HepG2 (cell line): ENCODE data around the gene PSMB2. TPM values are rescaled to one million over a fixed set of nuclear protein-coding genes. Genes with fewer than 3 reads are reported as not detected.

ENCODE experiments used
- ATAC-seq: fragments of 200-7000 bp; cut with Tn5 transposase; 3 replicates; pipeline ENCODE4 v1.9.1; 2020; ENCODE audit warnings: mild to moderate bottlenecking, moderate library complexity
- BruUV-seq: library from RNA; stranded (reverse); fragments of 400-500 nt; replicated peaks from 2 replicates; lab custom pipeline; 2021; lab: Mats Ljungman, UMichigan
- CTCF ChIA-PET: fragments of 300-600 bp; formaldehyde crosslinking; extraction: SDS; loops from one replicate; lab custom pipeline; 2021; ENCODE audit warnings: low total read pairs, inconsistent platforms, low intra/inter-chr PET ratio; lab: Yijun Ruan, JAX
- POLR2A ChIA-PET: fragments of 350-600 bp; sonication (Branson Sonifier 250); formaldehyde crosslinking; loops from one replicate; lab custom pipeline; 2020; ENCODE audit warnings: antibody characterized with exemption, inconsistent platforms; lab: Yijun Ruan, JAX
- DNase-seq: peaks from one replicate; pipeline ENCODE4 v3.0.0-alpha.2; 2015; ENCODE audit warnings: low spot score
- FAIRE-seq: peaks from 3 replicates; lab custom pipeline; 2011; peaks lifted over from hg19 to GRCh38; lab: Jason Lieb, UNC
- H2AFZ ChIP-seq: one replicate; pipeline ENCODE4 v1.6.1; 2011; ENCODE audit warnings: low read length, inconsistent platforms
- H3K27ac ChIP-seq: fragments of 300-600 bp; 3 replicates; pipeline ENCODE4 v1.8.0; 2011; ENCODE audit warnings: mixed run types, mild to moderate bottlenecking, mixed read lengths, low read length, inconsistent platforms; ENCODE audit not compliant: insufficient read depth; ENCODE audit errors: extremely low read length
- H3K27me3 ChIP-seq, 2 experiments: fragments of 200-600 bp in 1 of 2; 2 replicates in 1 of 2; 3 replicates in 1 of 2; pipeline versions ENCODE4 v1.6.0 to v1.8.0; 2011; ENCODE audit warnings: low read length in 2 of 2, mild to moderate bottlenecking in 2 of 2, moderate library complexity in 2 of 2, inconsistent platforms in 1 of 2; ENCODE audit not compliant: insufficient read depth in 2 of 2, control insufficient read depth in 1 of 2
- H3K36me3 ChIP-seq, 2 experiments: fragments of 200-600 bp in 1 of 2; replicated peaks in 1 of 2; 2 replicates in 1 of 2; 3 replicates in 1 of 2; pipeline versions ENCODE4 v1.5.1 to v1.8.0; 2011; ENCODE audit warnings: low read length in 2 of 2, inconsistent platforms in 1 of 2; ENCODE audit not compliant: insufficient read depth in 2 of 2, control insufficient read depth in 1 of 2
- H3K4me1 ChIP-seq: 2 replicates; pipeline ENCODE4 v1.5.1; 2012; ENCODE audit warnings: low read length, inconsistent platforms; ENCODE audit not compliant: insufficient read depth
- H3K4me2 ChIP-seq: 2 replicates; pipeline ENCODE4 v1.6.0; 2011; ENCODE audit warnings: low read depth, low read length, inconsistent platforms
- H3K4me3 ChIP-seq, 3 experiments: fragments of 200-600 bp in 1 of 3; sonication (generic), shearing (Covaris generic) in 1 of 3; replicated peaks in 1 of 3; 2 replicates each; pipeline ENCODE4 v1.5.1; 2011 to 2016; ENCODE audit warnings: low read length in 3 of 3, inconsistent platforms in 2 of 3, low read depth in 2 of 3, mild to moderate bottlenecking in 2 of 3, control low read depth in 1 of 3, mixed read lengths in 1 of 3; ENCODE audit not compliant: insufficient read depth in 1 of 3
- H3K79me2 ChIP-seq: one replicate; pipeline ENCODE4 v1.6.1; 2011; ENCODE audit warnings: low read length, inconsistent platforms; ENCODE audit not compliant: insufficient read depth
- H3K9ac ChIP-seq: 2 replicates; pipeline ENCODE4 v1.6.0; 2011; ENCODE audit warnings: mild to moderate bottlenecking, low read depth, low read length, inconsistent platforms; ENCODE audit not compliant: insufficient read depth
- H3K9me3 ChIP-seq: 2 replicates; pipeline ENCODE4 v1.5.1; 2012; ENCODE audit warnings: mild to moderate bottlenecking, low read length
- H4K20me1 ChIP-seq: 2 replicates; pipeline ENCODE4 v1.6.0; 2011; ENCODE audit warnings: inconsistent platforms, mild to moderate bottlenecking, low read length, moderate library complexity; ENCODE audit not compliant: insufficient read depth
- AKAP8 ChIP-seq: sonication (generic); formaldehyde crosslinking; IDR thresholded peaks from 2 replicates; pipeline ENCODE4 v1.5.1; 2020; ENCODE audit warnings: mild to moderate bottlenecking, missing genetic modification reagents
- BRD4 ChIP-seq: sonication (generic); formaldehyde crosslinking; IDR thresholded peaks from 2 replicates; pipeline ENCODE4 v1.4.0; 2020; ENCODE audit warnings: missing genetic modification reagents
- FOXP1 ChIP-seq, 2 experiments: fragments of 450-650 bp in 1 of 2; IDR thresholded peaks; 2 replicates each; pipeline ENCODE4 v1.6.1; 2017 to 2018; ENCODE audit warnings: antibody characterized with exemption in 1 of 2
- GTF2F1 ChIP-seq: fragments of 150-350 bp; IDR thresholded peaks from 2 replicates; pipeline ENCODE4 v1.6.1; 2014; ENCODE audit warnings: low read length
- KDM4B ChIP-seq: sonication (generic); formaldehyde crosslinking; IDR thresholded peaks from 2 replicates; pipeline ENCODE4 v1.4.0; 2020; ENCODE audit warnings: missing genetic modification reagents
- MATR3 ChIP-seq: sonication (generic); formaldehyde crosslinking; IDR thresholded peaks from 2 replicates; pipeline ENCODE4 v1.4.0; 2020; ENCODE audit warnings: missing genetic modification reagents
- ZNF30 ChIP-seq: sonication (generic); formaldehyde crosslinking; IDR thresholded peaks from 2 replicates; pipeline ENCODE4 v1.5.0; 2020; ENCODE audit warnings: mild to moderate bottlenecking, missing genetic modification reagents
- WGBS: methylation state at CpG from one replicate; pipeline ENCODE4 v1.1.6; 2017; ENCODE audit warnings: low lambda C conversion rate; 5-methylcytosine and 5-hydroxymethylcytosine counted together
- in situ Hi-C: cut with HindIII; loops from 2 replicates; pipeline ENCODE4 v1.10.0; 2017; ENCODE audit warnings: low pct_unique_long_range_greater_than_20kb; ENCODE audit not compliant: extremely low pct_ligation_motif_present
- intact Hi-C: fragments of 100-400 bp; cut with micrococcal nuclease; formaldehyde crosslinking; loops from one replicate; pipeline ENCODE4 v1.10.0; 2022; ENCODE audit not compliant: unreplicated experiment
- polyA plus RNA-seq, 8 experiments: library from polyadenylated mRNA; depleted of rRNA in 3 of 8; stranded (reverse) in 7 of 8; unstranded in 1 of 8; fragments of >200 nt; fragmentation: Illumina TruSeq in 4 of 8; extraction: Trizol in 4 of 8; gene quantifications; 2 replicates each; pipeline versions ENCODE4 v1.2.1 to v1.2.3, GENCODE V29; 2011 to 2016; ENCODE audit warnings: low read depth in 4 of 8, missing spikeins in 1 of 8, mixed read lengths in 1 of 8; ENCODE audit not compliant: insufficient read depth in 1 of 8
- total RNA-seq, 5 experiments: library from RNA; depleted of rRNA; stranded (reverse); fragments of >200 nt; fragmentation: Illumina TruSeq; extraction: Trizol; gene quantifications; 2 replicates each; pipeline ENCODE4 v1.2.3, GENCODE V29; 2016; ENCODE audit warnings: low read depth in 1 of 5
- TF ChIP-seq, protein P1 (sequence below): sonication (generic); formaldehyde crosslinking; IDR thresholded peaks from 2 replicates; pipeline ENCODE4 v1.4.0; 2020; ENCODE audit warnings: missing genetic modification reagents
- TF ChIP-seq, protein P2 (sequence below): sonication (generic); formaldehyde crosslinking; IDR thresholded peaks from 2 replicates; pipeline ENCODE4 v1.8.0; 2022; ENCODE audit warnings: mild to moderate bottlenecking, missing genetic modification reagents, moderate library complexity
- TF ChIP-seq, protein P3 (sequence below): sonication (generic); formaldehyde crosslinking; IDR thresholded peaks from 2 replicates; pipeline ENCODE4 v1.4.0; 2020; ENCODE audit warnings: missing genetic modification reagents, borderline replicate concordance

PSMB2 gene
- total and polyA plus RNA-seq, 2 of the 13 experiments (the other 11 are each of a cell fraction or from before 2014, with no cell fraction given): 60.6 to 62.2 TPM

DNA sequence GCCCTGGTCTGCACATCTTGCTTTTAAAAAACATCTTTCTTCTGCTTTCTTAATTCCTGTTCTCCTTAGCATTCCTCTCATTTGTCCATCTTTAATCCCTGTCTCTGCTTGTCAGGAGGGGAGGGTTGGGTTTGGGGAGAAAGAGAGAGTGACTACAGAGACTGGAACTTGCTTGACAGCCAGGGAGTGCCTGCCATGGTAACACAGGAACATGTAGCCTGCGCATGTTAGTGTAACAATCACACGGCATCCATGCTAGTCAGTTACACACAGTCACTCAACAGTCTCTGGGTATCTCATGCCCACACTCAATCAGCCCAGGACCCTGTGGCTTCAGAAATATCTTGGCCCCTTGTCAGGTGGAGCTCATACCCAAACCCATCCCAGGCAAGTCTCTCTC lies 69.0 kb downstream of the PSMB2 start:
- H4K20me1 ChIP-seq: no peaks in the 10 kb centered on the region
- peaks cover 0 to 10% of the 10 kb centered on the region in 2 experiments; a peak in 1 of 5 replicates for H3K27me3 ChIP-seq
- H3K4me2 ChIP-seq: peak overlapping the region; percentile 79; the same call in 1 of the 2 replicates
- H3K9me3 ChIP-seq: no peaks in the 10 kb centered on the region
- 66% methylated on average over 2 of the region's 2 CpGs for WGBS
- no peak overlapping the region for H3K27ac ChIP-seq
- no peak overlapping the region for H2AFZ ChIP-seq
- CTCF ChIA-PET: no interaction called here
- BruUV-seq: no TSS peak
- FAIRE-seq (no peak), DNase-seq (no peak), ATAC-seq (no peak)
- POLR2A ChIA-PET: interaction anchor here (1.1 to 2.6 kb wide), 3 partner anchors 8 to 15 kb away, joined by 3 to 25 read pairs (median 5); partner anchors contain the start of genes KIAA0319L and NCDN
- peaks cover 28% of the 10 kb centered on the region for H3K4me1 ChIP-seq
- no peak overlapping the region for H3K4me3 ChIP-seq
- in situ Hi-C loops: no loop called here
- TF ChIP-seq, protein P1, sequence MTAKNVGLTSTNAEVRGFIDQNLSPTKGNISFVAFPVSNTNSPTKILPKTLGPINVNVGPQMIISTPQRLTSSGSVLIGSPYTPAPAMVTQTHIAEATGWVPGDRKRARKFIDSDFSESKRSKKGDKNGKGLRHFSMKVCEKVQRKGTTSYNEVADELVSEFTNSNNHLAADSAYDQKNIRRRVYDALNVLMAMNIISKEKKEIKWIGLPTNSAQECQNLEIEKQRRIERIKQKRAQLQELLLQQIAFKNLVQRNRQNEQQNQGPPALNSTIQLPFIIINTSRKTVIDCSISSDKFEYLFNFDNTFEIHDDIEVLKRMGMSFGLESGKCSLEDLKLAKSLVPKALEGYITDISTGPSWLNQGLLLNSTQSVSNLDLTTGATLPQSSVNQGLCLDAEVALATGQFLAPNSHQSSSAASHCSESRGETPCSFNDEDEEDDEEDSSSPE (CRISPR knock-in tag): no peak
- TF ChIP-seq, protein P2, sequence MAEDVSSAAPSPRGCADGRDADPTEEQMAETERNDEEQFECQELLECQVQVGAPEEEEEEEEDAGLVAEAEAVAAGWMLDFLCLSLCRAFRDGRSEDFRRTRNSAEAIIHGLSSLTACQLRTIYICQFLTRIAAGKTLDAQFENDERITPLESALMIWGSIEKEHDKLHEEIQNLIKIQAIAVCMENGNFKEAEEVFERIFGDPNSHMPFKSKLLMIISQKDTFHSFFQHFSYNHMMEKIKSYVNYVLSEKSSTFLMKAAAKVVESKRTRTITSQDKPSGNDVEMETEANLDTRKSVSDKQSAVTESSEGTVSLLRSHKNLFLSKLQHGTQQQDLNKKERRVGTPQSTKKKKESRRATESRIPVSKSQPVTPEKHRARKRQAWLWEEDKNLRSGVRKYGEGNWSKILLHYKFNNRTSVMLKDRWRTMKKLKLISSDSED: no peak
- no peak for TF ChIP-seq KDM4B
- TF ChIP-seq GTF2F1: no peak
- no peak for TF ChIP-seq FOXP1 (IDR thresholded peaks at IDR 0.05)
- TF ChIP-seq FOXP1 (CRISPR knock-in tag; IDR thresholded peaks at IDR 0.05): no peak
- no peak for TF ChIP-seq ZNF30 (CRISPR knock-in tag)
- no peak for TF ChIP-seq AKAP8 (CRISPR knock-in tag)
- TF ChIP-seq BRD4 (CRISPR knock-in tag): no peak
- TF ChIP-seq, protein P3, sequence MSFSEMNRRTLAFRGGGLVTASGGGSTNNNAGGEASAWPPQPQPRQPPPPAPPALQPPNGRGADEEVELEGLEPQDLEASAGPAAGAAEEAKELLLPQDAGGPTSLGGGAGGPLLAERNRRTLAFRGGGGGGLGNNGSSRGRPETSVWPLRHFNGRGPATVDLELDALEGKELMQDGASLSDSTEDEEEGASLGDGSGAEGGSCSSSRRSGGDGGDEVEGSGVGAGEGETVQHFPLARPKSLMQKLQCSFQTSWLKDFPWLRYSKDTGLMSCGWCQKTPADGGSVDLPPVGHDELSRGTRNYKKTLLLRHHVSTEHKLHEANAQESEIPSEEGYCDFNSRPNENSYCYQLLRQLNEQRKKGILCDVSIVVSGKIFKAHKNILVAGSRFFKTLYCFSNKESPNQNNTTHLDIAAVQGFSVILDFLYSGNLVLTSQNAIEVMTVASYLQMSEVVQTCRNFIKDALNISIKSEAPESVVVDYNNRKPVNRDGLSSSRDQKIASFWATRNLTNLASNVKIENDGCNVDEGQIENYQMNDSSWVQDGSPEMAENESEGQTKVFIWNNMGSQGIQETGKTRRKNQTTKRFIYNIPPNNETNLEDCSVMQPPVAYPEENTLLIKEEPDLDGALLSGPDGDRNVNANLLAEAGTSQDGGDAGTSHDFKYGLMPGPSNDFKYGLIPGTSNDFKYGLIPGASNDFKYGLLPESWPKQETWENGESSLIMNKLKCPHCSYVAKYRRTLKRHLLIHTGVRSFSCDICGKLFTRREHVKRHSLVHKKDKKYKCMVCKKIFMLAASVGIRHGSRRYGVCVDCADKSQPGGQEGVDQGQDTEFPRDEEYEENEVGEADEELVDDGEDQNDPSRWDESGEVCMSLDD (CRISPR knock-in tag): no peak
- no peak for TF ChIP-seq MATR3
- TF ChIP-seq, all 625 proteins: peak for 0
- no peak overlapping the region for H3K9ac ChIP-seq
- H3K36me3 ChIP-seq: no peaks in the 10 kb centered on the region
- intact Hi-C loops: no loop called here
- no peaks in the 10 kb centered on the region for H3K79me2 ChIP-seq
